DMS153 (cell line): Measurements from ENCODE around the gene ZNF142.

Source experiments
- DNase-seq: peaks from one replicate; lab custom pipeline; 2025; lab: John Stamatoyannopoulos, UW

The ZNF142 gene, protein sequence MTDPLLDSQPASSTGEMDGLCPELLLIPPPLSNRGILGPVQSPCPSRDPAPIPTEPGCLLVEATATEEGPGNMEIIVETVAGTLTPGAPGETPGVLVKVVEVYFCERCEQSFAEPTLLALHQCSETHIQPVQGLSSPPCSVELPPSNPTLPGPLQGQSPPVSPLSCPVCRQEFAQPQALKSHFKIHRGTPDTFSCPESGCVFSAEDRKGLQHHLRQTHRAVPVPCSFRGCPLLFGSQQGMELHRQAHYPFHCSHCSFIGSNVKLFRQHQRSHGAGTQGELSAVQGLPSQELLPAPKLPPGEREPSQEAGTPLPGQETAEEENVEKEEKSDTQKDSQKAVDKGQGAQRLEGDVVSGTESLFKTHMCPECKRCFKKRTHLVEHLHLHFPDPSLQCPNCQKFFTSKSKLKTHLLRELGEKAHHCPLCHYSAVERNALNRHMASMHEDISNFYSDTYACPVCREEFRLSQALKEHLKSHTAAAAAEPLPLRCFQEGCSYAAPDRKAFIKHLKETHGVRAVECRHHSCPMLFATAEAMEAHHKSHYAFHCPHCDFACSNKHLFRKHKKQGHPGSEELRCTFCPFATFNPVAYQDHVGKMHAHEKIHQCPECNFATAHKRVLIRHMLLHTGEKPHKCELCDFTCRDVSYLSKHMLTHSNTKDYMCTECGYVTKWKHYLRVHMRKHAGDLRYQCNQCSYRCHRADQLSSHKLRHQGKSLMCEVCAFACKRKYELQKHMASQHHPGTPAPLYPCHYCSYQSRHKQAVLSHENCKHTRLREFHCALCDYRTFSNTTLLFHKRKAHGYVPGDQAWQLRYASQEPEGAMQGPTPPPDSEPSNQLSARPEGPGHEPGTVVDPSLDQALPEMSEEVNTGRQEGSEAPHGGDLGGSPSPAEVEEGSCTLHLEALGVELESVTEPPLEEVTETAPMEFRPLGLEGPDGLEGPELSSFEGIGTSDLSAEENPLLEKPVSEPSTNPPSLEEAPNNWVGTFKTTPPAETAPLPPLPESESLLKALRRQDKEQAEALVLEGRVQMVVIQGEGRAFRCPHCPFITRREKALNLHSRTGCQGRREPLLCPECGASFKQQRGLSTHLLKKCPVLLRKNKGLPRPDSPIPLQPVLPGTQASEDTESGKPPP (N-terminal part only)

DNA sequence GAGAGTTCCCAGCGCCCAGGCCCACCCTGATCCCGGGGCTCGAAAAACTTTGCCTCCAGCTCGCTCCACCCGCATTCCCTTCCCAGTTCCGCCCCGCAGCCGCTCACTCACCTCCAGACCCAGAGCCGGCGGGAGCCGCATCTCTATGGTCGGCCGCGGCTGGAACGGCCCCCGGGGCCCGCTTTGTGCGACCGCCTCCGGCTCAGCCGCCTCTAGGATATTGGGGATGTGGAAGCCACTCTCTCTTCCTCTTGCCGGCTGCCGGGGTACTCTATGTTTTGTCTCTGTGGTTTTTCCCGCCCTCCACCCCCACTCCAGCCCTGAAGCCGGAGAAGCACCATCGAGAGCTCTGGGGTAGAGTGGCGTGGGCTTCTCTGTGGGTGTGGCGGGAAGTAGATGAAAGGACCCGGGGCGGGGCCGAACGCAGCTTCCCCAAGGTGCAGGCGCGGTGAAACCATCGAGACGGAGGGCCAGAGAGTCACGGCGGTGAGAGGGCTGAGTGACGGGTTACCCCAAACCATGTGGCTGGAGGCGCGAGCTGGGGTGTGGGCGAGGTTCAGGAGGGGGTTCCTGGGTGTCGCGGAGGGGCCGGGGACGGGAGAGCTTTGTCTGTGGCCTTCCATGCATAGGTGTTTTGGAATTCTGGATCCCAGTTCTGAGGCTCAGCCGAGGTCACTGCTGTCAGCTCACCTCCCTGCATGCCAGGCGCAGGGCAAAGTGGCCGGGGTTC is at the start of gene ZNF142, which contains the start of gene BCS1L:
Gene ZNF142, minus strand, starts transcription at position 366 of the 730 bp plus-strand sequence. CDS start 3,194 bp downstream, outside the sequence.
Gene BCS1L, plus strand, starts transcription at position 426 of the 730 bp plus-strand sequence. CDS start 1,305 bp downstream, outside the sequence.
- DNase-seq, result peak; percentile 83

DNA sequence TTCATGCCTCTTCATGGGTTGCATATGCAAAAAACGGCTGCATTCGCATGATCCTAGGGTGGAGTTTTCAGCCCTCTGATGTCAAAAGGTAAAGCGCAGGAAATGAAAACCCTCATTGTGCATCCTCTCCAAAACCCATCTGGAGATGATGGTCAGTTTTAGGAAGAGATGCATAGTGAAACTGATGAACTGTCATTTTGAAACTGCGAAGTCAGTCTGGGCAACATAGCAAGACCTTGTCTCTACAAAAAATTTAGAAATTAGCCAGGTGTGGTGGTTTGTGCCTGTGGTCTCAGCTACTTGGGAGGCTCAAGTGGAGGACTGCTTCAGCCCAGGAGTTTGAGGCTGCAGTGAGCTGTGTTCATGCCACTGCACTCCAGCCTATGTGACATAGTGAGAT is 48.7 kb upstream of the ZNF142 start:
- DNase-seq, result no peak

DNA sequence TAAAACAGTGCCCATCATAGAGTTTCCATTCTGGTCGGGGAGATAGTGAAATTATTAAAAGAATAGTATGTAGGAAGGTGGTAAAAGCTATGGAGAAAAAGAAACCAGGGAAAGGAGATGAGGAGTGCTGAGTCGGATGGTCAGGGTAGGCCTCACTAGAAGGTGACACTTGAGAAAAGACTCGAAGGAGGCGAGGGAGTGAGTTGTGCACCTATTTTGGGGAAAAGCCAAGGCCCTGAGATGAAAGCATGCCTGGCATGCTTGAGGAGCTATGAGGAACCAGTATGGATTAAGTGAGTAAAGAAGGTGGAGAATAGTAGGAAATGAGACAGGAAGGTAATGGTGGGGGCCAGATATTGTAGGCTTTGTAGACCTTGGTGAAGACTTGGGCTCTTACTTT is 43.9 kb upstream of the ZNF142 start:
- no peak for DNase-seq

DNA sequence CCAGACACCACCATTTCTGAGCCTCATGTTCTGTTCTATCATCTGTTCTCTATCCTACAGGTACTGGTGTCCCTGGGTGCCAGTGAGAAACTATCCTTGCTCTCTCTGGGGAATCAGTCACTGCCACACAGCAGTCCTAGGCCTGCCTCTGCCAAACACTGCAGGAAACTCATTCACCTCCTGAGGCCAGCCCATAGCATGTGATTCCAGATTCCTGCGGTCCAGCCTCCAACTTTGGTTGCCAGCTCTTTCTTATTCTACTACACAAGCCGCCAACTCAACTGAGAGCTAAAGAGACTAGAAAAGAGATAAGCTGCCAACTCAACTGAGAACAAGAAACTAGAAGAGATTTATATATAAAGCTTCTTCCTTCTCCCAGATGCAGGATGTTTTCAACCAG is 42.4 kb upstream of the ZNF142 start:
- DNase-seq, result no peak

DNA sequence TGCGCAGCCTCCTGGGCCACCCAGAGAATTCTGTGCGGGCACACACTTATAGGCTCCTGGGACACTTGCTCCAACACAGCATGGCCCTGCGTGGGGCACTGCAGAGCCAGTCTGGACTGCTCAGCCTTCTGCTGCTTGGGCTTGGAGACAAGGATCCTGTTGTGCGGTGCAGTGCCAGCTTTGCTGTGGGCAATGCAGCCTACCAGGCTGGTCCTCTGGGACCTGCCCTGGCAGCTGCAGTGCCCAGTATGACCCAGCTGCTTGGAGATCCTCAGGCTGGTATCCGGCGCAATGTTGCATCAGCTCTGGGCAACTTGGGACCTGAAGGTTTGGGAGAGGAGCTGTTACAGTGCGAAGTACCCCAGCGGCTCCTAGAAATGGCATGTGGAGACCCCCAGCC is 39.5 kb upstream of the ZNF142 start:
- no peak for DNase-seq

DNA sequence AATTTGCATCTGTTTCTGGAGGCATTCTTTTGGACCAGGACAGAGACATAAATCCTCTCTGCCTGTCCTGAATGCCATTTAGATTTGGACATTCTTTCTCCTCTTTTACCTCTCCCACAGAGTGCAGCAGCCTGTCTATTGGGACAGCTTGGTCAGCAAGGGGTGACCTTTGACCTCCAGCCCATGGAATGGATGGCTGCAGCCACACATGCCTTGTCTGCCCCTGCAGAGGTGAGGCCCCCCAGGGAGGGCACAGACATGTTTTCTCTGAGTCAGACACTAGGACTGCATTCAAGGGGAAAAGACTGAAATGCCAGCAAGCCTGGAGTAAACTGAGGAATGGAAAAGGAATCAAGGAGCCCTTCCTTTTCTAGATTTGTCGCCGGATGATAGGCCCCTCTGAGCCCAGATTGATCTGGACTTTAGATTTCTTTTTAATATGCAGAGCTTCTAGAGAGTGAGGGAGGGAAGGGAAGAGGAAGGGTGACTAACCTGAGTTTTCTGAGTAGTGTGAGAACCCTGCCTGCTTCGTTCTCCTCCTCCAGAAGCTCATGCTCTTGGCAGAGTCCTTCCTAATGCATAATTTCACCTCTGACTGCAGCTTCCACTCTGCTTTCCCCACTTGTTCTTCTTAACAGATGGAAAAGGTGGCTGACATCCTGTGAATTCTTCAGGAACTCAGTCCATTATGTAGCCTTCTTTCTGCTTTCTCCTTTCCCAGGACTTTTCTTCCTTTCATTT is 35.2 kb upstream of the ZNF142 start:
- DNase-seq, result no peak

DNA sequence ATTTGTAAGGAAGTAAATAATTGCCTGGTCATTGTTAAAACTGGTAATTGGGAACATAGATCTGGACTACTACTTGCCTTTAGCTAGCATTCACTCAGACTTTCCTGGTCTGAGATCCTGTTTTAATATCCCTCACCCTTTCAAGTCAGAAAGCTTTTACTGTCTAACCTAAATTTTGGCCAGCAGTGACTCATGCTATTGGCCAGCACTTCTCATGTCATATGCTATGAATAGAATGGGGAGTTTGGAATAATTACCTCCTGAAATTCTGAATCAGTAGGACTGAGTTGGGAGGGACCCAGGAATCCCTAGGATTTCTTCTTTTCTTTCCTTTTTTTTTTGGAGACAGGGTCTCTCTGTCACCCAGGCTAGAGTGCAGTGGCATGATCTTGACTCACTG is 31.8 kb upstream of the ZNF142 start:
- DNase-seq, result no peak

DNA sequence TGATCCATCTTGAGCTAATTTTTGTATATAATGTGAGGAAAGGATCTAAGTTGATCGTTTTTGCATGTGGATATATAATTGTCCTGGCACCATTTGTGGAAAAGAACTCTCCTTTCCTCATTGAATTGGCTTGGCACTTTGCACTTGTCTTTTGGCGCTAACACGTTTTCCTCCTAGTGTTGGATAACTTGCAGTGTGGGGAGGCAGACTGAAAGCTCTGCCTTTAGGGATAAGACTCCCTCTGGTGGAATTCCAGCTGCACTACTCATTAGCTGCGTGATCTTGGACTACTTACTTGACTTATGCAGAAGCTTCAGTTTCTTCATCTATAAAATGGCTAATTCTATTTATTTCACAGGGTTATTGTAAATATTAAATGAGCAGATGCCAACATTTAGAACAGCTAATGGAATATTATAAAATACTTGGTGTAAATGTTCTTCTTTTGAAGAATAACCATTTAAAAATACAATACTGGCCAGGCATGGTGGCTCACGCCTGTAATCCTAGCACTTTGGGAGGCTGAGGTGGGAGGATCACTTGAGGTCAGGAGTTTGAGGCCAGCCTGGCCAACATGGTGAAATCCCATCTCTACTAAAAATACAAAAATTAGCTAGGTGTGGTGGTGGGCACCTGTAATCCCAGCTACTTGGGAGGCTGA is 28.1 kb upstream of the ZNF142 start:
- peak; percentile 46 for DNase-seq

DNA sequence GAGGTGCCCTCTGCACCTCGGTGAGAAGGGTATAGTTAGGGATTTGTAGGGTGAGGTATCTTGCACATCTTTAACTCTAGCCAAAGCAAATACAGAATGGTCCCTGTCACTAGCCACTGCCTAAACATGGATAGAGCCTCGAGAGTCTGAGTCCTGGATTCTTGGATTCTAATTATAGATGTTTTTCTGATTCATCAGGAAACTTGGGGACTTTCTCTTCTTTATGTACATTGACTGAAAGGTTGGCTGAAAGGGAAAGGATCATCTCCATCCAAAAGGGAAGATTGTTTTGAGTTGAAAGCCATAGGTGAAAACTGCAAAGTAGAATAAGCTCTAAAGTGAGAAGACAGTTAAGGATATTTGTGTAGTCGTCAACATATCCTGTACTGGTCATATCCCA is 20.6 kb upstream of the ZNF142 start:
- DNase-seq, result no peak

DNA sequence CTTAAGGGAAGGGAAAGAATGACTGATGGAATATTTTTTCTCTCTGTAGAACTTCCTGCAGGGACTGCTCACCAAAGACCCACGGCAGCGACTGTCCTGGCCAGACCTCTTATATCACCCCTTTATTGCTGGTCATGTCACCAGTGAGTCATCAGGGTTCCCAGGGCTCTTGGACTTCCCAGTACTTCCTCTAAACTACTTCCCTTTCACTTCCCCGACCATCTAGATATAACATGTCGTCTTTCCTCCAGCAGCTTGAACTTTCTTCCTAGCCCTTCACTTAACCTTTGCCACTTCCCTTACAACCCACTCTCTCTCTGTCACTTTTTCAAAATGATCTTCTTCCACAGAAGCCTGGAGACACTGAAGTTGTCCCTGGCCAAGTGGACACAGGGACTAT is 19.7 kb upstream of the ZNF142 start:
- DNase-seq, result no peak

DNA sequence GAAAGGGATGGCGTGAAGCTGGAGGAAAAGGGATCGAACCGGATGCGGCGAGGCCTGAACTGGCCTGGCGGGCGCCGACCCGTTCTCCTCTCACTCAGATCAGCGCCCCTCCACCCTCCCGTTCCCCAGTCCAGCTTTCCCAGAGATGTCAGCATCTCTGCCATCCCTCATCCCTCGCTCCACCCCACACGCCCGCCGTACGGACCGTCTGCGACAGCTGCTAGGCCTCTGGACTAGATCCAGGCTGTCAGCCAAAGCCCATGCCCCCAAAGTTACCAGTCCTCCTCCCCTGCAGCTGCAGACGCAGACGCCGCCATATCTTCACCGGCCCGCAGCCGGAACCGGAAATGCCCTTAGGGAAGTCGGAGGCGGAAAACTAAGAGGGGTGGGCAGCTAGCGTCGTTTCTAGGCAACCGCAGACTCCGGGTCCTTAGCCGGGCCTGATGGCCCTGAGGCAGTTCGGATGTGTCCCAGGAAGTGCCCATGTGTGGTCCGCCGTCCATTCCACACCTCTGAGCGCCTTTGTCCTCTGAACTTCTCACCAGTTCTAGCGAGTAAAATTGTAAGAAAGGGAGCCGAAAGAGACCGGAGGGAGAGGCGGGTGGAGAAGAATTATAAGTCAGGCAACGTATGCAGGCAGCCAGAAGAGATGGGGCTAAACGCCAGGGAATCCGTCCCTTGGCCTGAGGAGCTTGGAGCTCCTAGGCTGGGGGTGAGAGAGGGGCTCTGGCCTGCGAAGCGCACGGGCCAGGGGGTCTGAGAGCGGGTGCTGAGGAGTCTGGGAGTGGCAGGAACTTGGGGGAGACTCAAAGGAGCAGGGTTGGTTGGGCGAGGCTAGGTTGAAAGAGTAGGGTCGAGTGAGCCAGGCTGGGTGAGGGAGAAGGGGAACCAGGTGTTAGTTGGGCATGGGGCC is 12.5 kb upstream of the ZNF142 start, which contains the start of the genes RNF25 and STK36:
Gene RNF25, minus strand, starts transcription at position 349 of the 913 bp plus-strand sequence. Its CDS starts 32 bp downstream, at position 317.
Gene STK36, plus strand, starts transcription at position 433 of the 913 bp plus-strand sequence. CDS start 744 bp downstream, outside the sequence.
- peak; percentile 58 for DNase-seq

DNA sequence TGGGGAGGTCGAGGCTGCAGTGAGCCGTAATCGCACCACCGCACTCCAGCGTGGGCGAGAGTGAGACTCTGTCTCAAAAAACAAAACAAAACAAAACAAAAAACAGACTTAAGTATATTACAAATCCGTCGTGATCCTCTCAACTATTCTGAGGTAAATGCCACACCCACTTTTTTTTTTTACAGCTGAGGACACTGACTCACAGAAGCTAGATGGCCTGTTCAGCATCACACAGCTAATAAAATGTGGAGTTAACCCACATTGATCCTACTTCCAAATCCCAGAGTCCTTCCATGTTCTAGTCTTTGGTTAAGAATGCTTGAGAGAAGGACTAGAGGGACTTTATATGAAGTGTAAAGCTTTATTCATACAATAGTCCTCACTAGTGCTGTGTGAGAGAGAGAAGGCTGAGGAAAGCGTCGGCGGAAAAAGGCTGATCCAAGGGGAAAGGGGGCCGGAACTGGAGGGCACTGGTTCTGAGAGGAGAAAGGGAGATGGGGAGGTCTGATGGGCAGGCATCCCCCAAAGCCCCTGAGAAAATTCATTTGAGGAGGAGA is 11.8 kb upstream of the ZNF142 start:
- no peak for DNase-seq

DNA sequence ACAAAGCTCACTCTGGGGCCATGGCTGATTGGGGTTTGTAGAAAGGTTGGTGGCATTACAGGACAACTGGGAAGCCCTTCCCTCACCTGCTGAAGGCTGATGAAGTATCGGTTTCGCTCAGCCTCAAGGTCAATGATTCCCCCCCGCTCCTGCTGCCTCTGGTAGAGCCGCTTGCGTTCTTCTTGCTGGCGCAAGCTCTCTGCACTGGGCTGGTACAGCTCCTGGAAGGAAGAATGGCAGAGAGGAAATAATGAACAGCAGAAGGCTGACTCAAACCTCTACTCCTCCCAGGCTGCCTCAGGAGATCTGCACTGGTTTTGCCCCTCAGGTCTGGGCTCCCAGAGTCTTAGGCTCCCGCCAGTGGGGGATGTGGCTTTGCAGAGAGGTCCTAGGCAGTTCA is 5.2 kb upstream of the ZNF142 start:
- no peak for DNase-seq

DNA sequence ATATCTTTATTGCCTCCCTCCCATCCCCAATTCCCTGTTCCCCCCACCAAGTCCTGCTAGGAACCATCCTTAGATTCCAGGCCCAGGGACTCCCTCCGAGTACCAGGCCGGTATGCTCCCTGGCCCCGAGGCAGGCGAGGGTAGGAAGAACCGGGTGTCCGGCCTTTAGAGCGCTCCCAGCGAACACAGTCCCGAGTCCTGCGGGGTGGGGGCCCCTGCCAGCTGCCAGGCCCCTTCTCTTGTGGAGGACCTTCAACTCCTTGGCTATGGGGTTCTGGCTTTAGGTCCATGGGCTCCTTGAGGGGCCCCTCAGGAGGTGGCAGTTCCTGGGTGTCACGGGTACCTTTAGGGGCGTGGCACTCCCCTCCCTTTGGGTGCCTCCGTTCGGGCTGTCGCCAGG is 4.5 kb upstream of the ZNF142 start:
- DNase-seq, result no peak

DNA sequence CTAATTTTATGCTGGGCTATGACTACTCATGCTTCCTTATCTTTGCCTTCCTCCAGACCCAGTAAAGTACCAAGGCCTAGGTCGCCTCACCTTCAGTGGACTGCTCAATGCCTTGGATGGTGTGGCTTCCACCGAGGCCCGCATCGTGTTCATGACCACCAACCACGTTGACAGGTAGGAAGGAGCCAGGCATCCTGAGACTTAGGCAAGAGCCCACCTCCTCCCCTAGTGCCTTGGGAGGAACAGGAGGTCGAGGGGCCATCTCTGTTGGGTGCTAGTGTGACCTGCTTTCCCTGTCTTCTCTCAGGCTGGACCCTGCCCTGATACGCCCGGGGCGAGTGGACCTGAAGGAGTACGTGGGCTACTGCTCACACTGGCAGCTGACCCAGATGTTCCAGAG is 3.4 kb upstream of the ZNF142 start:
- no peak for DNase-seq

DNA sequence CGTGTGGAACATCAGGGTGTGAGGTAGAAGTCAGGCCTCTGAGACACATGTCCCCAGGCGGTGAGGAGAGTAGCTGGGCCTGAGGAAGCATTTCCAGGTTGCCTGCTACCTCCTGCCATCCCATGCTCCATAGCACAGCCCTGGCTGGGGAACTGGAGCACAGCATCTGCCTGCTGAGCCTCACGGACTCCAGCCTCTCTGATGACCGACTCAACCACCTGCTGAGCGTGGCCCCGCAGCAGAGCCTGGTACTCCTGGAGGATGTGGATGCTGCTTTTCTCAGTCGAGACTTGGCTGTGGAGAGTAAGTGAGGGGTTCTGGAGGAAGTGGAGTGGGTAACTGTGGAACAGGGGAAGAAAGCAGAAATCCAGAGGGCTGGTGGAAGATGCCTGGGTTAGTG is 3.0 kb upstream of the ZNF142 start:
- no peak for DNase-seq

DNA sequence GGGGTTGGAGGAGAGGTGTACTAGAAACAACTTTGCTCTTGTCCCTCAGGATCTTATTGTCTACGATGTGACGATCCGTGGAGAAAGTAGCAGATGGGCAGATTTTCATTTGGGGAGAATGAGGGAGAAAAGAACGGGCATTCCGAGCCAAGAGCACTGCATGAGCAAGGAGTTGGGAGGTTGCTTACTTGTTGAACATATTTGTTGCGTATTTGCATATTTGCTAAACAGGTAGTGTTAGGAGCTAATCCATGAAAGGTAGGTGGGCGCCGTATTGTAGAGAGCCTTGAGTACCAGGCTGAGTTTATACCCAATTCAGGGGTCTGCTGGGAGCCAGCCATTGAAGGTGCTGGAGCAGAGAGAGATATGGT is 550 bp upstream of the ZNF142 start:
- no peak for DNase-seq

DNA sequence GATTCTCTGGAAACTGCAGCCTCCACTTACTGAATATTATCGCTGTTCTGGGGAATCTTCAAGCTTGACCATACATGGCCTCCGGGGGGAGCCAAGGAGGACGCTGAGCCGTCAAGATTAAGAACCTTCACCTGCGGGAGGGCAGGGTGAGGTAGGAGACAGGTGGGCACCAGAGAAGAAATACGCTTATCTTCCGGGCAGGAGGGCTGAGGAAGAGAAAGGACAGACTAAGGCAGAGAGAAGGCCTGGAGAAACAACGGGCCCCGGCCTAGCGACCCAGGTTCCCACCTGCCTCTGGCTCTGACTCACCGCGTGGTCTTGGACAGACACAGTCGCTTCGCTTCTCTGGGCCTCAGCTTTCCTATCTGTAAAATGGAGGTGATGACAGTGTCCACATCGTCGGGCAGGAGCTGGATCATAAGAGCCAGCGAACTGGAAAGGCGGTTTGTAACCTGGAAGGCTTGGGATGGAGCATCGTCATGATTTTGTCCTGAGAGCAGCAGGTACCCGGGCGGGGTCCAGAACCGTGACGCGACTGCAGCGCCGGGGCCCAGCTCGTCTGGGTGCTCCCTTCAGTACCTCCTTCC is 659 bp downstream of the ZNF142 start:
- no peak for DNase-seq
